ENCODE measurements around the gene ENTHD1. TPM values are rescaled to one million over a fixed set of nuclear protein-coding genes. Genes with fewer than 3 reads are reported as not detected.

ENTHD1 gene
- polyA plus RNA-seq, 1 experiment, result not detected

DNA sequence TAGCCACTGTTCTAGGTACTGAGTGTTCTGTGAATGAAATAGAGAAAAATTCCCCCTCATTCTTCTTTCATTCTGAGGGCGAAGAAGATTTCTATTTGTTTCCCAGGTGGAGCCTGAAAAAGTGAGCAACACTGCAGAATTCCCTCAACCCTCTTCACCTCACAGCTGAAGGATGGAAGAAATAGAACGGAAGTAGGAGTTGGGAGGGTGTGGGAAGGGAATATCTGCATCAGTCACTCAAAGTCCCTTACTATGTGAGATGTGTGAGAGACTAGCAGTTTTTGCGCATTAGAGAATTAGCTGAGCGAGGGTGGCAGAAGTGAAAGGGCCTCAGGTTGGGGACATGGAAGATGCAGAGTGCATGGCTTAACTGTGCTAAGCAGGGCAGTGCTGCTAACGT lies 88.4 kb downstream of the ENTHD1 start:
- H3K27me3 ChIP-seq (ENCODE audit: control insufficient read depth, insufficient read depth, low read length), result peaks cover 35% of the 10 kb centered on the region
- CTCF ChIA-PET, result no interaction called here
- POLR2A ChIA-PET, result no interaction called here

GRCh38 chr22:39802682-39803081 lies 90.9 kb downstream of the ENTHD1 start:
- peaks cover 4% of the 10 kb centered on the region for H3K9me3 ChIP-seq (ENCODE audit: control insufficient read depth, insufficient read depth, low read length)
- POLR2A ChIA-PET, result no interaction called here
- no peak for DNase-seq (ENCODE audit: low read depth, low spot score)
- TF ChIP-seq, protein P1, sequence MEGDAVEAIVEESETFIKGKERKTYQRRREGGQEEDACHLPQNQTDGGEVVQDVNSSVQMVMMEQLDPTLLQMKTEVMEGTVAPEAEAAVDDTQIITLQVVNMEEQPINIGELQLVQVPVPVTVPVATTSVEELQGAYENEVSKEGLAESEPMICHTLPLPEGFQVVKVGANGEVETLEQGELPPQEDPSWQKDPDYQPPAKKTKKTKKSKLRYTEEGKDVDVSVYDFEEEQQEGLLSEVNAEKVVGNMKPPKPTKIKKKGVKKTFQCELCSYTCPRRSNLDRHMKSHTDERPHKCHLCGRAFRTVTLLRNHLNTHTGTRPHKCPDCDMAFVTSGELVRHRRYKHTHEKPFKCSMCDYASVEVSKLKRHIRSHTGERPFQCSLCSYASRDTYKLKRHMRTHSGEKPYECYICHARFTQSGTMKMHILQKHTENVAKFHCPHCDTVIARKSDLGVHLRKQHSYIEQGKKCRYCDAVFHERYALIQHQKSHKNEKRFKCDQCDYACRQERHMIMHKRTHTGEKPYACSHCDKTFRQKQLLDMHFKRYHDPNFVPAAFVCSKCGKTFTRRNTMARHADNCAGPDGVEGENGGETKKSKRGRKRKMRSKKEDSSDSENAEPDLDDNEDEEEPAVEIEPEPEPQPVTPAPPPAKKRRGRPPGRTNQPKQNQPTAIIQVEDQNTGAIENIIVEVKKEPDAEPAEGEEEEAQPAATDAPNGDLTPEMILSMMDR (IDR thresholded peaks at IDR 0.05; ENCODE audit: low read depth, low read length), result no peak
- H3K27ac ChIP-seq (ENCODE audit: low read depth, low read length), result no peak overlapping the region
- no peak overlapping the region for H3K4me3 ChIP-seq (ENCODE audit: low read depth, low read length)
- H3K27me3 ChIP-seq (ENCODE audit: control insufficient read depth, insufficient read depth, low read length), result peaks cover 33% of the 10 kb centered on the region
- CTCF ChIA-PET, result no interaction called here

More for the DNA sequence above, 88.4 kb downstream of the ENTHD1 start:
- H3K27ac ChIP-seq (ENCODE audit: low read depth, low read length), result no peak overlapping the region
- no peaks in the 10 kb centered on the region for H3K9me3 ChIP-seq (ENCODE audit: control insufficient read depth, insufficient read depth, low read length)
- H3K4me3 ChIP-seq (ENCODE audit: low read depth, low read length), result no peak overlapping the region
- TF ChIP-seq, protein P1 (IDR thresholded peaks at IDR 0.05; ENCODE audit: low read depth, low read length), result no peak
- DNase-seq (ENCODE audit: low read depth, low spot score), result no peak

DNA sequence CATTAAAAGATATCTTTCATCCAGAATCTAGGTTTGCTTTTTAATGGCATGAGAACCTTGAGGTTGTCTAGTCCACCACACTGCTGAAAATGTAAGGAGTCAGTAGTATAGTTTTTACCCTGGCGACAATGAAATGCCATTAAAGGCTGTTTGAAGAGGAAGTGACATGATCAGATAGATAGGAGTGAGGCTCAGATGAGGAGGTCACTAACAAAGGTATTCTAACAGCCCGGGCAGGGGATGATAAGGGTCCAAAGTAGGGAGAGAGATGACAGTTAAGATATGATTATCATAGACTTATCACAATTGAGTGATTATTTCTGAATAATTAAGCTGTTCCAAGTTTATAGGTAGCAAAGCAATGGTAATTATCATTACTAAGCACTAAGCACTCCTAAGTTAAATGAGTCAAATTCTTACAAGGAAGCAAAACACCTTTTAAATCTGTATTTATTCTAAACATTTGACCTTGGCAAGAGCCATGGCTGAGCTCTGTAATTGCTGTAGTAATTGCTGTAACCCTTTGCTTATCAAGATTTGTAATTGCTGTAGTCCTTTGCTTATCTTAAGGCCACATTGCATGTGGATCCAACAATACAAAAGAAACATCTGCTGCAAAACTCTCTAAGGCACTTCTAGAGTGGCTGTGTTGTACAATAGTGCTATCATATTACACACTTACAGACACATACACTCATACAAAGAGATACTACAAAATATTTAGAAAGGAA lies 92.6 kb downstream of the ENTHD1 start:
- POLR2A ChIA-PET, result no interaction called here
- peaks cover 31% of the 10 kb centered on the region for H3K27me3 ChIP-seq (ENCODE audit: control insufficient read depth, insufficient read depth, low read length)
- H3K4me3 ChIP-seq (ENCODE audit: low read depth, low read length), result no peak overlapping the region
- no peak overlapping the region for H3K27ac ChIP-seq (ENCODE audit: low read depth, low read length)
- TF ChIP-seq, protein P1 (IDR thresholded peaks at IDR 0.05; ENCODE audit: low read depth, low read length), result no peak
- CTCF ChIA-PET, result interaction anchor here (0.9 kb wide), 1 partner anchor 8 kb away, joined by 3 read pairs; no protein-coding TSS in a partner anchor
- peaks cover 4% of the 10 kb centered on the region for H3K9me3 ChIP-seq (ENCODE audit: control insufficient read depth, insufficient read depth, low read length)
- DNase-seq (ENCODE audit: low read depth, low spot score), result no peak

- peaks cover 4% of the 10 kb centered on the region for H3K9me3 ChIP-seq (ENCODE audit: control insufficient read depth, insufficient read depth, low read length)
- CTCF ChIA-PET, result no interaction called here
Measured at GRCh38 chr22:39797528-39798147, 95.9 kb downstream of the ENTHD1 start.

GRCh38 chr22:39789788-39790187 lies 103.8 kb downstream of the ENTHD1 start:
- Histone ChIP-seq H3K27me3 (ENCODE audit: control insufficient read depth, insufficient read depth, low read length) (peaks cover 15% of the 10 kb centered on the region), H3K4me3 (ENCODE audit: low read depth, low read length) (no peak overlapping the region), H3K27ac (ENCODE audit: low read depth, low read length) (no peak overlapping the region), H3K9me3 (ENCODE audit: control insufficient read depth, insufficient read depth, low read length) (no peaks in the 10 kb centered on the region)
- CTCF ChIA-PET, result no interaction called here
- POLR2A ChIA-PET, result no interaction called here
- TF ChIP-seq, protein P1 (IDR thresholded peaks at IDR 0.05; ENCODE audit: low read depth, low read length), result no peak
- no peak for DNase-seq (ENCODE audit: low read depth, low spot score)

More at GRCh38 chr22:39797528-39798147, 95.9 kb downstream of the ENTHD1 start:
- no peak for DNase-seq (ENCODE audit: low read depth, low spot score)
- no peak overlapping the region for H3K27ac ChIP-seq (ENCODE audit: low read depth, low read length)
- no peak overlapping the region for H3K4me3 ChIP-seq (ENCODE audit: low read depth, low read length)
- H3K27me3 ChIP-seq (ENCODE audit: control insufficient read depth, insufficient read depth, low read length), result peaks cover 22% of the 10 kb centered on the region
- POLR2A ChIA-PET, result no interaction called here
- TF ChIP-seq, protein P1 (IDR thresholded peaks at IDR 0.05; ENCODE audit: low read depth, low read length), result no peak

All from AG04450 (cell line).